Smooth muscle cell (in vitro differentiated cells): ENCODE results near the gene KCNA5. TPM values are rescaled to one million over a fixed set of nuclear protein-coding genes. Genes with fewer than 3 reads are reported as not detected.
A peak's percentile ranks its signal among the peaks of the same experiment; 100 is the strongest.

ENCODE experiments used
- DNase-seq: peaks from one replicate; lab custom pipeline; 2025; ENCODE audit not compliant: unreplicated experiment; lab: John Stamatoyannopoulos, UW
- H2AFZ ChIP-seq: fragments of 200-600 bp; sonication (generic); 2 replicates; pipeline ENCODE4 v1.6.0; 2016; ENCODE audit warnings: antibody characterized with exemption, low read depth, mild to moderate bottlenecking
- H3F3A ChIP-seq: fragments of 200-600 bp; sonication (generic); 2 replicates; pipeline ENCODE4 v1.6.0; 2017; ENCODE audit warnings: antibody characterized with exemption, low read depth
- H3K27ac ChIP-seq: fragments of 200-600 bp; sonication (generic); 2 replicates; pipeline ENCODE4 v1.5.1; 2016; ENCODE audit warnings: low read depth, mild to moderate bottlenecking
- H3K27me3 ChIP-seq: fragments of 200-600 bp; sonication (generic); 2 replicates; pipeline ENCODE4 v1.6.1; 2016; ENCODE audit warnings: low read depth, mild to moderate bottlenecking
- H3K36me3 ChIP-seq: fragments of 200-600 bp; sonication (generic); 2 replicates; pipeline ENCODE4 v1.5.1; 2016; ENCODE audit warnings: low read depth
- H3K4me1 ChIP-seq: fragments of 200-600 bp; sonication (generic); 2 replicates; pipeline ENCODE4 v1.5.1; 2016; ENCODE audit warnings: low read depth
- H3K4me2 ChIP-seq: fragments of 200-600 bp; sonication (generic); 2 replicates; pipeline ENCODE4 v1.6.0; 2016; ENCODE audit warnings: mild to moderate bottlenecking
- H3K4me3 ChIP-seq: fragments of 200-600 bp; sonication (generic); 2 replicates; pipeline ENCODE4 v1.5.1; 2016; ENCODE audit warnings: mild to moderate bottlenecking
- H3K79me2 ChIP-seq: fragments of 200-600 bp; sonication (generic); 2 replicates; pipeline ENCODE4 v1.6.0; 2016; ENCODE audit warnings: low read depth, mild to moderate bottlenecking
- H3K9ac ChIP-seq: fragments of 200-600 bp; sonication (generic); 2 replicates; pipeline ENCODE4 v1.6.0; 2016; ENCODE audit warnings: low read depth
- H3K9me3 ChIP-seq: fragments of 200-600 bp; sonication (generic); replicated peaks from 2 replicates; pipeline ENCODE4 v1.5.1; 2016; ENCODE audit warnings: low read depth
- H4K20me1 ChIP-seq: fragments of 200-600 bp; sonication (generic); 2 replicates; pipeline ENCODE4 v1.6.0; 2016; ENCODE audit warnings: low read depth
- WGBS: methylation state at CpG from one replicate; pipeline ENCODE4 v1.1.7; 2016; ENCODE audit warnings: low lambda C conversion rate; 5-methylcytosine and 5-hydroxymethylcytosine counted together
- polyA plus RNA-seq: library from polyadenylated mRNA; unstranded; fragments of >200 nt; fragmentation: Nextera tagmentation; extraction: Ambion mirVana; gene quantifications from 2 replicates; pipeline ENCODE4 v1.2.1, GENCODE V29; 2016
- total RNA-seq: library from RNA; depleted of rRNA; stranded (reverse); fragments of >200 nt; gene quantifications from 2 replicates; pipeline ENCODE4 v1.2.3, GENCODE V29; 2014
- TF ChIP-seq, protein P1 (sequence below): fragments of 200-600 bp; sonication (generic); IDR thresholded peaks from 2 replicates; pipeline ENCODE4 v1.5.1; 2017; ENCODE audit warnings: borderline replicate concordance, mild to moderate bottlenecking, antibody characterized with exemption; ENCODE audit not compliant: insufficient read depth, poor library complexity, severe bottlenecking

Gene KCNA5
- total and polyA plus RNA-seq, 2 experiments from 2014 or later, result not detected

DNA sequence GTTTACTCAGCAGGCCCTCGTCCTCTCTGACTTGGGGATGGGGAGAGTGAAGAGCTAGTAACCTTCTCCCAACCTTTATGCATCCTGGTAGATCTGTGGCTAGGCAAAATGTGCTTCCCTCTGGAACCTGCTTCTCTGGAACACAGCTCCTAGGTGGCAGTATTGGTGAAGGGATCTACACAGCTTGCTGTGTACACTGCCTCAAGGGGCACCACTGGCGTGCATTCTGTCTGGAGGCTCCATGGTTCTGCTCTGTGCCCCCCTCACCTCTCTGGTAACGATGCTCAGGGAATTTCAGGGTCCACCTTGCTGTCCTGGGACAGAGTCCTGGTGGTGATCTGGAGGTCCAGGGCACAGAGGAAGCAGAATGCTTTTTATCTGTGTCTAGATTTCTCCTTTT, 43.5 kb upstream of the KCNA5 start:
- H4K20me1 ChIP-seq, result no peaks in the 10 kb centered on the region
- no peaks in the 10 kb centered on the region for H3K79me2 ChIP-seq
- H3K9me3 ChIP-seq, result no peaks in the 10 kb centered on the region
- no peak overlapping the region for H3K4me3 ChIP-seq
- peaks cover 43% of the 10 kb centered on the region for H3K27me3 ChIP-seq
- DNase-seq, result no peak
- no peak overlapping the region for H3K9ac ChIP-seq
- TF ChIP-seq, protein P1, sequence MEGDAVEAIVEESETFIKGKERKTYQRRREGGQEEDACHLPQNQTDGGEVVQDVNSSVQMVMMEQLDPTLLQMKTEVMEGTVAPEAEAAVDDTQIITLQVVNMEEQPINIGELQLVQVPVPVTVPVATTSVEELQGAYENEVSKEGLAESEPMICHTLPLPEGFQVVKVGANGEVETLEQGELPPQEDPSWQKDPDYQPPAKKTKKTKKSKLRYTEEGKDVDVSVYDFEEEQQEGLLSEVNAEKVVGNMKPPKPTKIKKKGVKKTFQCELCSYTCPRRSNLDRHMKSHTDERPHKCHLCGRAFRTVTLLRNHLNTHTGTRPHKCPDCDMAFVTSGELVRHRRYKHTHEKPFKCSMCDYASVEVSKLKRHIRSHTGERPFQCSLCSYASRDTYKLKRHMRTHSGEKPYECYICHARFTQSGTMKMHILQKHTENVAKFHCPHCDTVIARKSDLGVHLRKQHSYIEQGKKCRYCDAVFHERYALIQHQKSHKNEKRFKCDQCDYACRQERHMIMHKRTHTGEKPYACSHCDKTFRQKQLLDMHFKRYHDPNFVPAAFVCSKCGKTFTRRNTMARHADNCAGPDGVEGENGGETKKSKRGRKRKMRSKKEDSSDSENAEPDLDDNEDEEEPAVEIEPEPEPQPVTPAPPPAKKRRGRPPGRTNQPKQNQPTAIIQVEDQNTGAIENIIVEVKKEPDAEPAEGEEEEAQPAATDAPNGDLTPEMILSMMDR, result no peak
- H3F3A ChIP-seq, result no peaks in the 10 kb centered on the region
- no peaks in the 10 kb centered on the region for H3K36me3 ChIP-seq
- WGBS, result 74% methylated on average over 3 of the region's 3 CpGs
- no peak overlapping the region for H3K4me2 ChIP-seq
- H3K27ac ChIP-seq, result no peak overlapping the region
- no peak overlapping the region for H2AFZ ChIP-seq
- no peaks in the 10 kb centered on the region for H3K4me1 ChIP-seq

DNA sequence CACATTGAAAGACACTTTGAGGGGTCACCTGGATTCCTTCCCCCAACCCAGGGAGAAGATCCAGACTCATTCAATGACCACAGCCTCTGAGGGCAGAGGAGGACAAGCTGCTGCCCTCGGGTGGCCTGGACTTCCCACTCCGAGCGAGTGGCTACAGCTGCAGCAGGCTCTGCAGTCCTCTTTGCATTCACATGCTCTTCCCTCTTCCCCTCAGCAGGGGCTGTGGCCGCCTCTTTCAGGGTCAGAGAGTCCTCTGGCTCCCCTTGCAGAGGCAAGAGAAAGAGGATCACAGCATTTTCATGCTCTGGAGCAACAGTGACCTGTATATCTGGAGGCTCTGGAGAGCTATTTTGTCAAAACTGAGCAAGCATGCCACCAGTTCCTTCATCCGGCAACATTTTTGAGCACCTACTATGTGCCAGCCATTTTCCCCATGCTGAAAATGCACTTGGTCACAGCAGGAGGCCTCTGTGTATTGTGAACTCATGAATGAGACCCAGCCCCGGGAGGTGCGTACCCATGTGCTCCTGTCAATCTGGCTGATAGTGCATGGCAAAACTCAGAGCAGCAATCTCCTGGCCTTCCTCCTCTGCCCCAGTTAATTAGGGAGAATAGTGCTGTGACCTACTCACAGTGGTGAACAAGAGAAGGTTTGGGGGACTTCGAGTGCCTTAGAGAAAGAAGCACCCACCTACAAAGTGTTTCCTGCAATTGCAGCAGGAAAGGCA, 42.9 kb upstream of the KCNA5 start:
- Histone ChIP-seq H3K27me3 (peaks cover 44% of the 10 kb centered on the region), H3K9ac (no peak overlapping the region), H3K79me2 (no peaks in the 10 kb centered on the region), H3F3A (no peaks in the 10 kb centered on the region), H3K4me1 (no peaks in the 10 kb centered on the region), H3K36me3 (no peaks in the 10 kb centered on the region), H3K9me3 (no peaks in the 10 kb centered on the region), H3K4me3 (no peak overlapping the region), H3K27ac (no peak overlapping the region), H3K4me2 (no peak overlapping the region), H2AFZ (no peak overlapping the region), H4K20me1 (no peaks in the 10 kb centered on the region)
- TF ChIP-seq, protein P1, result no peak
- 77% methylated on average over 8 of the region's 8 CpGs for WGBS
- DNase-seq, result no peak

DNA sequence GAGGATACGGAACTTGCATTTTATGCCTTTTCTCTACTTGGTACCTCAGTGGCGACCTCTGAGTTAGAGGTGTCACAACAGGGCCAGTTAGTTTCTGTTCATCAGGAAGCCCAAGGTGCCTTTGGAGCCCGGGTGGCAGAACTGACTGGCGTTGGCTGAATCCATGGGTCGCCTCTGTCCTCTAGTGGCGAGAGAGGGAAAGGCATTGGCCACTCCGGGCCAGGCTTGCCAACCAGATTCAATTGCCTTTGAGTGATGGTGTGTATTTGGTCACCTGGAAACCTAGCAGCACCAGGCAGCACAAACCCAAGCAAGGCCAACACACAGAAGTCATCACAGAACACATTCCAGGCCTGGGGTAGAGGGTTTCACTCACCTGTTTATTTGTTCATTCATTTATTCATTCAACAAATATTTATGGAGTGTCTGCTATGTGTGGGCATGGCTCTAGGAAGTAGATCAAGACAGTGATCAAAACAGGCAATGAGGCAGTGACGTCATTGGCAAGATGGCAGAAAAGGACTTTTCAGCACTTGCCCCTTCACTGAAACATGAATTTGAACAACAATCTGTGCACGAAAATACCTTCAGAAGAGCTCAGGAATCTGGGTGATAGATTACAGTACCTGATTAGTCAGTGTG, 40.5 kb upstream of the KCNA5 start:
- Histone ChIP-seq H3K4me3 (no peak overlapping the region), H3K9ac (no peak overlapping the region), H3K4me1 (no peaks in the 10 kb centered on the region), H3K27ac (no peak overlapping the region), H3K9me3 (no peaks in the 10 kb centered on the region), H4K20me1 (no peaks in the 10 kb centered on the region), H3K36me3 (no peaks in the 10 kb centered on the region), H3K4me2 (no peak overlapping the region), H3K79me2 (no peaks in the 10 kb centered on the region), H3F3A (no peaks in the 10 kb centered on the region), H2AFZ (no peak overlapping the region), H3K27me3 (peaks cover 53% of the 10 kb centered on the region)
- TF ChIP-seq, protein P1, result peak; percentile 92
- peak; percentile 20 for DNase-seq
- WGBS, result 22% methylated on average over 9 of the region's 9 CpGs
